Activated CD8-positive, alpha-beta memory T cell treated with anti-CD3 and anti-CD28 coated beads, Interleukin-2, amount 50 U/mL, for 48 hours (primary cell): Measurements from ENCODE around the gene AUH.
"Not testable (repeated sequence)": the region's sequence is repeated elsewhere in the genome, so short reads cannot be mapped to it uniquely, and the experiment has no call there.

Source experiments
- DNase-seq: peaks from one replicate; pipeline ENCODE4 v3.0.0-alpha.2; 2020

Gene AUH

GRCh38 chr9:91378054-91378453 is 16.3 kb upstream of the AUH start:
- DNase-seq: not testable (repeated sequence)

DNA sequence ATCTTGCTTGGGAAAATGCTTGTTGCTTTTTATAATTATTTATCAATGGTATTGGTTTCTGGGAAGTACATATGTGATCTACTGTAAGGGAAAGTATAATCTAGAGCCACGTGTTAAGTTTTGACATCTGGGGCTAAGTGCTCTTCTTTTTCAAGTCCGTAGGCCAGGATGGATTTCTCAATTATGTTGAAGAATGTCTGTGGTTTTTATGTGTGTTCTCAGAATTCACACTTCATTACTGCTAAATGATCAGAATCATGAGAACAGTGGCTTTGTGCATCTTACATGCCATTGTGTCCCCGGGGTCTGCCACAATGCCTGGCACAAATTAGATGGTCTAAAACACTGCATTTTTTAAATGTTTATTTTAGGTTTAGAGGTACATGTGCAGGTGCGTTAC is 14.5 kb upstream of the AUH start:
- no peak for DNase-seq

GRCh38 chr9:91374939-91375338 is 13.2 kb upstream of the AUH start:
- no peak for DNase-seq

DNA sequence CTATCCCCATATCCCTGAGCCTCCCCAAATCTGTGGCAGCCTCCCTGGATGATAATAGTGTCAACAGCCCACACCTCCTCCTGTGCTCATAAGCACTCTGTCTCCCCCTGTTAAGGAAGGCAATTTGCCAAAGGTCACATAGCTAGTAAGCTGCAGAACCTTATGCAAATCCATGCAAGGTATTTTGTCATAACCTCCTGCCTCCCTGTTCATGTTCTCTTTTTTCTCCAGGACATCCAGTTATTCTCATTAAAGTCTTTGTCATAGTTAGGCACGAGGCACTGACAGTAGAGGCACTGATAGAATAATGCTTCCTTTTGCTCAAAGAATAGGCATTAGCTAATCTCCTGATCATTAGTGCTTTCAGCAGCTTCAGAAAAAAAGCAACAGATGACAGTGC is 10.2 kb upstream of the AUH start:
- no peak for DNase-seq

DNA sequence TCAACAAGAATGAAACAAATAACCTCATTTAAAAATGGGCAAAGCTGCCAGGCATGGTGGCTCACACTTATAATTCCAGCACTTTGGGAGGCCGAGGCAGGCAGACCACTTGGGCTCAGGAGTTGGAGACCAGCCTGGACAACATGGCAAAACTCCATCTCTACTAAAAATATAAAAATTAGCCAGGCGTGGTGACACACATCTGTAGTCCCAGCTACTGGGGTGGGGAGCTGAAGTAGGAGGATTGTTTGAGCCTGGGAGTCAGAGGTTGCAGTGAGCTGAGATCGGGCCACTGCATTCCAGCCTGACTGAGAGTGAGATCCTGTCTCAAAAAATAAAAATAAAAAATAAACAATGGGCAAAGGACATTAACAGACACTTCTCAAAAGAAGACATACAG is 8.3 kb upstream of the AUH start:
- DNase-seq: not testable (repeated sequence)

- DNase-seq: no peak
Measured at GRCh38 chr9:91364702-91365101, 3.0 kb upstream of the AUH start.

- no peak for DNase-seq
Measured at GRCh38 chr9:91364005-91364404, 2.3 kb upstream of the AUH start.

GRCh38 chr9:91362051-91362611 is 413 bp upstream of the AUH start:
- DNase-seq: no peak

DNA sequence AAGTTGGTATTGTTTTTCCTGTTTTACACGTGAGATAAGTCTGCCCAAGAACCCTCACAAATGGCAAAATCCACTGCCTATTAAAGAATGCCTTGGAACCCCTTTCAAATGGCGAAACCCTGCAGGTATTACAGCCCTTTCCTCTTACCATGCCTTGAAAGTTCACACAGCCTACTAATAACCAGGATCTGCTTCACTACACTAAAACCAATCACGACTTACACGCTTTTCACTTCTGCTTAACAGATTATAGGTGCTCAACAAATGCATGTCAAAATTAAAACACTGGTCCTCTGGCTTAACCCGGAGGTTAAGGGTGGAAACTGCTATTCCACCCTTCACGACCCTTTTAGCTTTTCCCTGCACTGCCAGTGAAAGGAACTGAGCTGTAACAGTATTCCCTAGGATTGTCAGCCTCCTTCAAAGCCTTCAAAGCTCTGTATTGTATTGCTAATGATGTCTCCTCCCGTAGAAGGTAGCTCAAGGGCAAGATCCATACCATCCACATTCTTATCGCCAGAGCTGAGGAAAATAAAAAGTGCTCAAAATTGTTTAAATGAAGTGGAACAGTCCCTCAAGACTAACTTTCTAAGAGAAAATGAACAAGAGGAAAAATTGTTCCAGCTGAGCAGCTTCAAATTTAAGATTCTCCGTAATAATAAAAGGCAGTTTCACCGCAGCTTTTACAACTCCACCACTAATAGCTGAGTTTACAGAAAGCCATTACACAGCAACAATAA is 997 bp downstream of the AUH start:
- DNase-seq: no peak

DNA sequence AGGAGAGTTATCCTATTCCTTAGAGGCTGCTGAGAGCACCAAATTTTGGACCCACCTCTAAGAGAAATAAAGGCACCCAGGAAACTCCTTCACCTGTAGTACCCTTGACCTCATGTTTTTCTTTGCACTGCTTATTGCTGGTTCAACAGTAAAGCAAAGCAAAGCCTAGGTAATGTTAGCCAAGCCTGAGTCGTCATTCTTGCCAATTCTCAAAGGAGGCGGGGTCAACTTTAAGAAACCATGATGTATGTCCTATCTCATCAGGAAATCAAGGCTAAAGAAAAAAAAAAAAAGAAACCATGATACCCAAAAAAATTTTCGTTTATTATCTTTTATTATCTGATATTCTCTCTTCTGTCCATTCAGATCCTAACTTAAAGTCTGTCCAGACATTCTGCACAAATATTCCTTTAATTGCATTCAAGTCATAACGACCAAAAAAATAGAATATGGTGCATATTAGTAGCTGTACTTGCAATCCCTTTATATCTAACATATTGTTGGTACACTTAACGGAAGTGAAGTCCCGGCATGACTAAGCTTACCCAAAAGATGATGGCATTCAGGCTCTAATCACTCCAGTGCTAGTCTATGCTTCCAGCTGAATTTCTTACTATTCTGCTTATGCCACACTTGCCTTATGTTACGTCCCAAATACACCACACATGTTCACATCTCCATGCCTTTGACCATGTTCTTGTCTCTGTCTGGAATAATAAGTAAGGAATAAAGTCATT is 1.8 kb downstream of the AUH start:
- DNase-seq: no peak

GRCh38 chr9:91359083-91359482 is 2.6 kb downstream of the AUH start:
- DNase-seq: no peak

- no peak for DNase-seq
Measured at GRCh38 chr9:91354881-91355280, 6.8 kb downstream of the AUH start.

DNA sequence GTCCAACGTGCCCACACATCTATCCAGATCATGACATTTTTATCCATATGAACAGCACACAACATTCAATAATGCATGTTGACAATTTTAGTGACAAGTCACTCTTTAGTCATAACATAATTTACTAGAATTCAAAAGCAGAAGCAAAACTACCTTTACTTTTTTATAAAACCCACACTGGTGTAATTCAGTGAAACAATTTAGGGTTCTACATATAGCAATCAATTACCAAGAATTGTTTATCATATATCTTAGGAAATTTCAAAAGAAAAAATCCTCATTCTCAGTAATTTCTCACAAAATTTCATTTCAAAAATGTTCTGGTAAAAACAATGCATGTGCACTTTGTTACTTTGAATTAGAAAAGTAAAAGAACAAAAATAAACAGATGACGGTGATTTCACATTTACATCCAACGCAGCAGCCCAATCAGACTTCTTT is 12.6 kb downstream of the AUH start:
- DNase-seq: no peak

- no peak for DNase-seq
Measured at GRCh38 chr9:91348191-91348807, 13.4 kb downstream of the AUH start.

GRCh38 chr9:91347377-91347776 is 14.3 kb downstream of the AUH start:
- DNase-seq: no peak

- no peak for DNase-seq
Measured at GRCh38 chr9:91346644-91347043, 15.1 kb downstream of the AUH start.

- no peak for DNase-seq
Measured at GRCh38 chr9:91345978-91346377, 15.7 kb downstream of the AUH start.

- no peak for DNase-seq
Measured at GRCh38 chr9:91342575-91342974, 19.1 kb downstream of the AUH start.

GRCh38 chr9:91341749-91342148 is 20.0 kb downstream of the AUH start:
- no peak for DNase-seq

DNA sequence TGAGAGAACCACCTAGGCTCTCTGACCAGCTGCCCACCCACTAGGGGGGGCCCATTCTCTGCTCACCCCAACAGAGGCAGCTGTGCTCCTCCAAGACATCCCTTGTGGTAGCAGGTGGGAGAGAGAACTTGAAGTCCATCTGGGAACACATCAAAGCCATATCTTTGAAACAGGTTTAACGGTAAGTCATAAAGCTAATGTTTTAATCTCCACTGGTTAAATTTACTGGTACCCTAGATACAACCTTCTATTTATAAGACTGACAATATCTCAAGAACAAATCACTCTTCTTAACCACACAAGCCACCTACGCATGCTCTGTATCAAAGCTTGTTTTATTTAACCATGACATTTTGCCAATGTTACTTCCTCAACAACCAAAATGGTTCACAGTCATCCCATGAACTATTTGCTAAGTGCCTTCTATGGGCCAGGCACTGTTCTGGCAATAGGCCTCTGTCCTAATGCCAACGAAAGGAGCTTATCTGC is 20.4 kb downstream of the AUH start:
- no peak for DNase-seq

DNA sequence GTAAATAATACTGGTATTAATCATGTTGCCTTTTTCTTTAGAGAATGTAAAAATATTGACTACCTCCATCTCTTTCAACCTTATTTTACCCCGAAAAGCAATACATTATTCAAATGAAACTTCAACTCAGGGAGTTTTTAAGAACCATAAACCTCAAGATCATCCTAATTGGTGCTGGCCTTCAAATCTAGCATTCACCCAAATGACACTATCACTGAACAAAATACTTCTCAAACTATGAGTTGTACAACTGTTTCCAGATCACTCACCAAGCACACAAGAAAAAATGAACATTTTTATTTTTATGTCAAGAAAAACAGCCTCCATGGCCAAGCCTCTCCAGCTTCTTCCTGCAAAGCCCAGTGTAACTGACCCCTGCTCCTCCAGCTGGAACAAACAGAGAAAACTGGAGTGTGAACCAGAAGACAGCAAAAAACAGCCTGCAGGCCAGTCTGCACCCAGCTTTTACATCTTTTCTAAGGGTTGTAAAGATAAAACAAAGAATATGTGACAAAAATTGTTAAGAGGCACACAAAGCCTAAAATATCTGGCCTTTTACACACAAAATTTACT is 21.2 kb downstream of the AUH start:
- no peak for DNase-seq

DNA sequence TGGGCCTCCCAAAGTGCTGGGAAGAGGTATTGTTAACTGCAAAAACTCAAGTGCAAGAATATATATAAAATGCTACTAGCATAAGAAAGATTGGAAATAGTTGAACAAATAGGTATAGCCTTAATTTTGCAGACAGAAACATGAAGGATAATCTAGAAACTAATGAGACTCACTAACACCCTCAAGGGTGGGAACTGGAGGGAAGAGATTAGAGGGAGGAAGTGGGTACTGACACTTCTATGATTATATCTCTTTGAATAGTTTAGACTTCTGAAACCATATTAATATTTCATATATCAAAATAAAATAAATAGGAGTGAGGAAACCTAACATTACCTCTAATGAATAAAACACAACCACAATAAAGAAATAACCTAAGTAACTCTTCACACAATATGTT is 23.0 kb downstream of the AUH start:
- no peak for DNase-seq

GRCh38 chr9:91336786-91337185 is 24.9 kb downstream of the AUH start:
- DNase-seq: no peak
